Cardiac fibroblast (primary cell): ENCODE results near the gene POU3F3.

Experiments used
- DNase-seq, 2 donors: peaks; one replicate each; pipeline versions ENCODE4 v3.0.0 to v3.0.0-alpha.2; 2010; ENCODE audit warnings: low read depth in 2 of 2
- H3K4me3 ChIP-seq, 2 donors: replicated peaks in 1 of 2; 1 replicate in 1 of 2; 2 replicates in 1 of 2; pipeline ENCODE4 v1.5.1; 2011; ENCODE audit warnings: low read depth in 2 of 2, low read length in 2 of 2, mild to moderate bottlenecking in 2 of 2, moderate library complexity in 1 of 2
- TF ChIP-seq, protein P1 (sequence below): IDR thresholded peaks from one replicate; pipeline ENCODE4 v1.5.1; 2011; ENCODE audit warnings: low read depth, mild to moderate bottlenecking, low read length, inconsistent platforms

POU3F3 gene

DNA sequence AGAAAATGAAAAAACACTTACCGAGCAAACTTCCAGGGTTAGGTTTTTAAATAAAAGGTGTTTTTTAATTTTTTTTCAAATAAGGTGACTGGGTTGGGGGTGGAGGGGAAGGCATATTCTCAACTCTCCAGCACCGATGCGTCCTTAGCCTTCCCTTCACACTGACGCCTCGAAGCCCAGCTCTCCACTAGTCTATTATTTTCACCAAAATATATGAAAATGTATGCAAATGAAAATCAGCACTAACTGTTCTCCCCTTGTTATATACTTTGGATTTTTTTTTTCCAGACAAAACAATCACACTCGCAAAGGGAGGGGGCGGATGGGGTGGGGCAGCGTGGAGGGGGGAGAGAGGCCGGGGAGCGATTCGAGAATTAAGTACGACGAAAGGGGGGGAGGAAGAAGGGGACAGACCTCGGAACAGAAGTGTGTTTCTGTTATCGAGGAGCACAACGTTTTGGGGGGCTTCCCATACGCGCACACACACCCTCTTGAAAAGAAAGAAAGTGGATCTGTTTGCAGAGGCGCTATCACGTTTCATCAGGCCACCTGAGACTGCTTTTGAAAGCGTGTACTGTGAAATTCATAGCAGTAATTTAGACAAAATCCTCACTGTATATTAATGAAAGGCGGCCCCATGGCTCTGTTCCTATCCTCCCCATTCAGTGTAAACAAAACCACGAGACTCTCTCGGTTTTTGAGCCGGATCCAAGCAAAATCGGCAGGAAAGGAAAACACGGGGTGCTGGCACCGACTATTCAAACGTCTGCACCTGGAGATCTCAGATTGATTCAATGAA, 2.4 kb upstream of the POU3F3 start:
- H3K4me3 ChIP-seq: no peak overlapping the region
- TF ChIP-seq, protein P1, sequence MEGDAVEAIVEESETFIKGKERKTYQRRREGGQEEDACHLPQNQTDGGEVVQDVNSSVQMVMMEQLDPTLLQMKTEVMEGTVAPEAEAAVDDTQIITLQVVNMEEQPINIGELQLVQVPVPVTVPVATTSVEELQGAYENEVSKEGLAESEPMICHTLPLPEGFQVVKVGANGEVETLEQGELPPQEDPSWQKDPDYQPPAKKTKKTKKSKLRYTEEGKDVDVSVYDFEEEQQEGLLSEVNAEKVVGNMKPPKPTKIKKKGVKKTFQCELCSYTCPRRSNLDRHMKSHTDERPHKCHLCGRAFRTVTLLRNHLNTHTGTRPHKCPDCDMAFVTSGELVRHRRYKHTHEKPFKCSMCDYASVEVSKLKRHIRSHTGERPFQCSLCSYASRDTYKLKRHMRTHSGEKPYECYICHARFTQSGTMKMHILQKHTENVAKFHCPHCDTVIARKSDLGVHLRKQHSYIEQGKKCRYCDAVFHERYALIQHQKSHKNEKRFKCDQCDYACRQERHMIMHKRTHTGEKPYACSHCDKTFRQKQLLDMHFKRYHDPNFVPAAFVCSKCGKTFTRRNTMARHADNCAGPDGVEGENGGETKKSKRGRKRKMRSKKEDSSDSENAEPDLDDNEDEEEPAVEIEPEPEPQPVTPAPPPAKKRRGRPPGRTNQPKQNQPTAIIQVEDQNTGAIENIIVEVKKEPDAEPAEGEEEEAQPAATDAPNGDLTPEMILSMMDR: no peak
- DNase-seq: no peak

DNA sequence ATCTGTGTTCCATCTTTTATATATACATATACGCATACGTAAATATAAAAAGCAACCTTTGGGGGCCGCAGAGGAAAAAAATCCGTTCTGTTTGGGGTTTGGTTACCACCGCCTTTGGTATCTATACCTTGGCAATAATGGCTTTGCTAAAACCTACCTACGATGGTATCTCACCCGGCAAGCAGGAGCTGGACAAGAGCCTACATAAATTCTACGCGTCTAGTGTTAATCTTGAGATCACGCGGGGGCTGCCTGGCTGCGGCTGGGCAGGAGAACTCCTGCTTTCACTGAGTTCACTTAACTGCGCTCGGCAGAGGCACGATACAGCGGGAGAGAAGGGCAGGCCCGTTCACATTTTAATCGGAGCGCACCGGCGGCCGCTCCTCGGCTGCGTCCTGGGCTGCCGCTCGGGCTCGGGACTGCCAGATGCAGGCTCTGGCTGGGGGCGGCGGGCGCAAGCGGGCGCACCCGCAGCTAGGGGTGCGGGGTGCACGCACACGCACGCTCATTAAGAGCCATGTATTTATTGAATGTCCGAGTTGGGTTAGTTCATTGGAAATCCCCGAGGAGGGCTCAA, 1.7 kb upstream of the POU3F3 start:
- peak in 1 of 2 donors; percentile 25 for DNase-seq
- H3K4me3 ChIP-seq: no peak overlapping the region
- TF ChIP-seq, protein P1: no peak

DNA sequence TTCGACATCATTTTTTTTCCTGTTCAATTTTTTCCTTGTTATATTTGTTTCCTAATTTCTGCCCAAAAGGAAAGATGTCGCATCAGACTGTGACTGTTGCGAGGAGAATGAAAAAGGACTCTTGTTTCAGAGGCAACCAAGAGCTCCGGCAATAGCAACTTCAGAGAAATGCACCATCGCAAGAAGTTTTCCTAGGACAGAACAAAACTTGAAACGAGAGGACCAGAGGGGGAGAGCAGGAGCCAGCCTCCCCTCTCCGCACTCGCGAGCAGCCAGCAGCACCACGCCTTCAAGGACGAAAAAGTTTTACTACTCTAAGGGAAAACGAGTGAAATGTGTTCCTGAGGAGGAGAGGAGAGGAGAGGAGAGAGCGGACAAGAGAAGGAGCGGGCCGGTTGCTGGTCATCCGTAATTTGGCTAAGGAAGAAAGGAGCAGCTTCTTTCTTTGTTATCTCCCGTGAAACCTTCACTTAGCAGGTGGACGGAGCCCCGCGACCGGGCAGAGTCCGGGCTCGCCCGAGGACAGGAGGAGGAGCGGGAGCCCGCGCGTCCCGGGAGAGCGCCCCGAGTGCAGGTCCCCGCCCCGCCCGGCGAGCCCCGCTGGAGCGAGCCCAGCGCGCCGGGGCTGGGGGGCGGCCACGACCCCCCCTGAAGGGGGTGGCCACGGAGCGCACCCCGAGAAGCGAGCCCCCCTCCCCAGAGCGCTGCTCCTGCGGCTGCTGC, 744 bp downstream of the POU3F3 start:
- no peak overlapping the region for H3K4me3 ChIP-seq
- TF ChIP-seq, protein P1: no peak
- no peak for DNase-seq

DNA sequence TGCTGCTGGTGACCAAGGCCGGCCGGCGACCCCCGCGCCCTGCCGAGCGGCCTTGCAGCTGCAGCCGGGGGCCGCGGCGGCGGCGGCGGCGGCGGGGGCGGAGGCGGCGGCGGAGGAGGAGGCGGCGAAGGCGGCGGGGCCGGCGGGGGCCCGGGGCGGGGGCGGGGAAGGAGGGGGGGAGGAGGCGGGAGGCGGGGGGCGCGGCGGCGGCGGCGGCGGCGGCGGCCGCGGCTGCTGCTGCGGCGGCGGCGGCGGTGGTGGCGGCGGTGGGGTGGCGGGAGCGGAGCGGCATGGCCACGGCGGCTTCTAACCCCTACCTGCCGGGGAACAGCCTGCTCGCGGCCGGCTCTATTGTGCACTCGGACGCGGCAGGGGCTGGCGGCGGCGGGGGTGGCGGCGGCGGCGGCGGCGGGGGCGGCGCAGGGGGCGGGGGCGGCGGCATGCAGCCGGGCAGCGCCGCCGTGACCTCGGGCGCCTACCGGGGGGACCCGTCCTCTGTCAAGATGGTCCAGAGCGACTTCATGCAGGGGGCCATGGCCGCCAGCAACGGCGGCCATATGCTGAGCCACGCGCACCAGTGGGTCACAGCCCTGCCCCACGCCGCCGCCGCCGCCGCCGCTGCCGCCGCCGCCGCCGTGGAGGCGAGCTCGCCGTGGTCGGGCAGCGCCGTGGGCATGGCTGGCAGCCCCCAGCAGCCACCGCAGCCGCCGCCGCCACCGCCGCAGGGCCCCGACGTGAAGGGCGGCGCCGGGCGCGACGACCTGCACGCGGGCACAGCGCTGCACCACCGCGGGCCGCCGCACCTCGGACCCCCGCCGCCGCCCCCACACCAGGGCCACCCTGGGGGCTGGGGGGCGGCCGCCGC, 1.5 kb downstream of the POU3F3 start:
- H3K4me3 ChIP-seq: no peak overlapping the region
- TF ChIP-seq, protein P1: no peak
- DNase-seq: no peak

DNA sequence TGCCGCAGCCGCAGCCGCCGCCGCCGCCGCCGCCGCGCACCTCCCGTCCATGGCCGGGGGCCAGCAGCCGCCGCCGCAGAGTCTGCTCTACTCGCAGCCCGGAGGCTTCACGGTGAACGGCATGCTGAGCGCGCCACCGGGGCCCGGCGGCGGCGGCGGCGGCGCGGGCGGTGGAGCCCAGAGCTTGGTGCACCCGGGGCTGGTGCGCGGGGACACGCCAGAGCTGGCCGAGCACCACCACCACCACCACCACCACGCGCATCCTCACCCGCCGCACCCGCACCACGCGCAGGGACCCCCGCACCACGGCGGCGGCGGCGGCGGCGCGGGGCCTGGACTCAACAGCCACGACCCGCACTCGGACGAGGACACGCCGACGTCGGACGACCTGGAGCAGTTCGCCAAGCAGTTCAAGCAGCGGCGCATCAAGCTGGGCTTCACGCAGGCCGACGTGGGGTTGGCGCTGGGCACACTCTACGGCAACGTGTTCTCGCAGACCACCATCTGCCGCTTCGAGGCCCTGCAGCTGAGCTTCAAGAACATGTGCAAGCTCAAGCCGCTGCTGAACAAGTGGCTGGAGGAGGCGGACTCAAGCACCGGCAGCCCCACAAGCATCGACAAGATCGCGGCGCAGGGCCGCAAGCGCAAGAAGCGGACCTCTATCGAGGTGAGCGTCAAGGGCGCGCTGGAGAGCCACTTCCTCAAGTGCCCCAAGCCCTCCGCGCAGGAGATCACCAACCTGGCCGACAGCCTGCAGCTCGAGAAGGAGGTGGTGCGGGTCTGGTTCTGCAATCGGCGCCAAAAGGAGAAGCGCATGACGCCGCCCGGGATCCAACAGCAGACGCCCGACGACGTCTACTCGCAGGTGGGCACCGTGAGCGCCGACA, 2.4 kb downstream of the POU3F3 start:
- no peak overlapping the region for H3K4me3 ChIP-seq
- DNase-seq: no peak
- TF ChIP-seq, protein P1: no peak

DNA sequence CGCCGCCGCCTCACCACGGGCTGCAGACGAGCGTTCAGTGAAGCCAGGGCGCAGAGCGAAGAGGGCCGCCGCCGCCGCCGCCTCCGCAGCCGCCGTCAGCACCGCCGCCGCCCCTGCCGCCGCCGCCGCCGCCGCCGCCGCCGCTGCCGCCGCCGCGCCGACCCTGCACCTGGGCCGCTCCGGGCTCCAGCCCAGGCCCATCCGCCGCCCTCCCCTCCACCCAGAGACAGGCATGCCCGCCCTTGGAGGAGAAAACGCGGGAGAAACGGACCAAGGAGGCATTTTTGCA, 3.0 kb downstream of the POU3F3 start:
- TF ChIP-seq, protein P1: no peak
- H3K4me3 ChIP-seq: no peak overlapping the region
- DNase-seq: peak in 1 of 2 donors; percentile 11
